H1 (cell line): ENCODE measurements around the gene SLC27A6. TPM values are rescaled to one million over a fixed set of nuclear protein-coding genes. Genes with fewer than 3 reads are reported as not detected.

Experiments used
- CTCF ChIA-PET: fragments of 300-600 bp; sonication (Branson Sonifier 250); formaldehyde crosslinking; loops from one replicate; lab custom pipeline; 2021; ENCODE audit not compliant: partially characterized antibody; lab: Charles Lee
- POLR2A ChIA-PET: fragments of 300-600 bp; sonication (Branson Sonifier 250); formaldehyde crosslinking; loops from one replicate; lab custom pipeline; 2021; ENCODE audit warnings: inconsistent platforms; ENCODE audit not compliant: partially characterized antibody; lab: Charles Lee
- DNase-seq, 2 experiments: peaks; one replicate each; pipeline versions ENCODE4 v3.0.0 to v3.0.0-alpha.2; 2010 to 2022; ENCODE audit warnings: low spot score in 2 of 2, low read depth in 1 of 2, mixed read lengths in 1 of 2
- FAIRE-seq: peaks from 2 replicates; lab custom pipeline; 2011; peaks lifted over from hg19 to GRCh38; lab: Jason Lieb, UNC
- H2AFZ ChIP-seq: 2 replicates; pipeline ENCODE4 v1.8.1; 2012; ENCODE audit warnings: low read length, inconsistent platforms
- H2AK5ac ChIP-seq: 2 replicates; pipeline ENCODE4 v1.6.1; 2013; ENCODE audit warnings: low read depth, low read length
- H2BK120ac ChIP-seq: replicated peaks from 2 replicates; pipeline ENCODE3; 2013; ENCODE audit warnings: low read depth, low read length, inconsistent platforms
- H2BK12ac ChIP-seq: 2 replicates; pipeline ENCODE4 v1.6.1; 2013; ENCODE audit warnings: low read depth, low read length
- H2BK15ac ChIP-seq: 2 replicates; pipeline ENCODE4 v1.6.1; 2013; ENCODE audit warnings: low read length
- H2BK20ac ChIP-seq: 2 replicates; pipeline ENCODE4 v1.6.1; 2013; ENCODE audit warnings: low read length
- H2BK5ac ChIP-seq: 2 replicates; pipeline ENCODE4 v1.6.1; 2013; ENCODE audit warnings: low read depth, low read length
- H3K14ac ChIP-seq: 2 replicates; pipeline ENCODE4 v1.6.1; 2013; ENCODE audit warnings: inconsistent platforms; ENCODE audit not compliant: insufficient read length
- H3K18ac ChIP-seq: 2 replicates; pipeline ENCODE4 v1.6.1; 2013; ENCODE audit warnings: low read length; ENCODE audit errors: extremely low read depth
- H3K23ac ChIP-seq: 2 replicates; pipeline ENCODE4 v1.6.1; 2013; ENCODE audit warnings: inconsistent platforms; ENCODE audit not compliant: insufficient read length
- H3K23me2 ChIP-seq: 2 replicates; pipeline ENCODE4 v1.6.1; 2013; ENCODE audit warnings: low read depth, low read length
- H3K27ac ChIP-seq: 2 replicates; pipeline ENCODE4 v1.6.1; 2011; ENCODE audit warnings: low read depth, low read length, inconsistent platforms
- H3K27me3 ChIP-seq, 4 experiments: replicated peaks in 1 of 4; 1 replicate in 1 of 4; 2 replicates in 3 of 4; pipeline versions ENCODE4 v1.6.1 to v1.8.1; 2011 to 2013; ENCODE audit warnings: low read length in 3 of 4, mild to moderate bottlenecking in 3 of 4, inconsistent platforms in 2 of 4, mixed read lengths in 2 of 4, moderate library complexity in 1 of 4; ENCODE audit not compliant: control insufficient read depth in 3 of 4, insufficient read depth in 3 of 4; ENCODE audit errors: extremely low read depth in 1 of 4
- H3K36me3 ChIP-seq, 4 experiments: 2 replicates each; pipeline versions ENCODE4 v1.6.1 to v1.8.1; 2011 to 2013; ENCODE audit warnings: mild to moderate bottlenecking in 4 of 4, low read length in 3 of 4, moderate library complexity in 2 of 4, control low read depth in 1 of 4, inconsistent platforms in 1 of 4; ENCODE audit not compliant: insufficient read depth in 4 of 4, control insufficient read depth in 2 of 4
- H3K4ac ChIP-seq: replicated peaks from 2 replicates; pipeline ENCODE3; 2013; ENCODE audit warnings: low read length, low read depth, mixed read lengths, inconsistent platforms; ENCODE audit not compliant: insufficient read length
- H3K4me1 ChIP-seq, 4 experiments: replicated peaks in 1 of 4; 1 replicate in 1 of 4; 2 replicates in 3 of 4; pipeline versions ENCODE4 v1.6.1 to v1.8.1; 2011 to 2013; ENCODE audit warnings: low read length in 3 of 4, inconsistent platforms in 2 of 4, mixed read lengths in 1 of 4; ENCODE audit not compliant: insufficient read depth in 4 of 4, control insufficient read depth in 3 of 4
- H3K4me2 ChIP-seq, 2 experiments: 2 replicates each; pipeline versions ENCODE4 v1.6.1 to v1.8.1; 2011 to 2013; ENCODE audit warnings: low read depth in 2 of 2, low read length in 2 of 2, control low read depth in 1 of 2, inconsistent platforms in 1 of 2, mild to moderate bottlenecking in 1 of 2; ENCODE audit not compliant: insufficient read depth in 1 of 2
- H3K4me3 ChIP-seq, 4 experiments: fragments of 200-600, 300-600 bp in 1 of 4; sonication (generic), shearing (Covaris generic), sonication (Bioruptor Twin) in 1 of 4; 2 replicates each; pipeline versions ENCODE4 v1.5.1 to v1.8.1; 2011 to 2016; ENCODE audit warnings: low read length in 4 of 4, low read depth in 3 of 4, control low read depth in 2 of 4, inconsistent platforms in 2 of 4, mild to moderate bottlenecking in 2 of 4, mixed read lengths in 1 of 4, moderate library complexity in 1 of 4; ENCODE audit not compliant: insufficient read depth in 2 of 4; ENCODE audit errors: extremely low read depth in 1 of 4
- H3K56ac ChIP-seq: replicated peaks from 2 replicates; pipeline ENCODE3; 2013; ENCODE audit warnings: low read depth, mild to moderate bottlenecking, mixed read lengths, low read length, inconsistent platforms; ENCODE audit not compliant: insufficient read length
- H3K79me1 ChIP-seq: 2 replicates; pipeline ENCODE4 v1.6.1; 2013; ENCODE audit warnings: low read depth, low read length, control low read depth
- H3K79me2 ChIP-seq, 2 experiments: 2 replicates each; pipeline versions ENCODE4 v1.6.1 to v1.8.1; 2012 to 2013; ENCODE audit warnings: low read length in 2 of 2, mild to moderate bottlenecking in 2 of 2, inconsistent platforms in 1 of 2; ENCODE audit not compliant: insufficient read depth in 2 of 2, control insufficient read depth in 1 of 2
- H3K9ac ChIP-seq, 4 experiments: replicated peaks in 1 of 4; 1 replicate in 1 of 4; 2 replicates in 3 of 4; pipeline versions ENCODE4 v1.6.1 to v1.8.1; 2011 to 2013; ENCODE audit warnings: low read depth in 3 of 4, low read length in 3 of 4, control low read depth in 2 of 4, mild to moderate bottlenecking in 2 of 4, moderate library complexity in 2 of 4, inconsistent platforms in 1 of 4; ENCODE audit errors: extremely low read depth in 1 of 4
- H3K9me3 ChIP-seq, 2 experiments: 2 replicates each; pipeline versions ENCODE4 v1.6.1 to v1.8.1; 2012 to 2013; ENCODE audit warnings: mild to moderate bottlenecking in 2 of 2, moderate library complexity in 2 of 2, control low read depth in 1 of 2, inconsistent platforms in 1 of 2, low read depth in 1 of 2, low read length in 1 of 2, mixed read lengths in 1 of 2; ENCODE audit not compliant: insufficient read depth in 2 of 2
- H4K20me1 ChIP-seq, 2 experiments: replicated peaks in 1 of 2; 2 replicates each; pipeline versions ENCODE3 to v1.8.1; 2011 to 2013; ENCODE audit warnings: inconsistent platforms in 2 of 2, low read length in 2 of 2, mild to moderate bottlenecking in 1 of 2; ENCODE audit not compliant: insufficient read depth in 2 of 2, control insufficient read depth in 1 of 2
- H4K5ac ChIP-seq: 2 replicates; pipeline ENCODE4 v1.6.1; 2013; ENCODE audit warnings: low read length, low read depth, mixed read lengths, inconsistent platforms; ENCODE audit not compliant: insufficient read length
- H4K8ac ChIP-seq: 2 replicates; pipeline ENCODE4 v1.8.0; 2013; ENCODE audit warnings: mild to moderate bottlenecking, moderate library complexity, low read length, inconsistent platforms; ENCODE audit not compliant: insufficient read depth; ENCODE audit errors: extremely low read depth
- H4K91ac ChIP-seq: replicated peaks from 2 replicates; pipeline ENCODE3; 2013; ENCODE audit warnings: low read length, mixed read lengths, inconsistent platforms; ENCODE audit not compliant: insufficient read length
- POLR2A ChIP-seq, 2 experiments: IDR thresholded peaks; 1 replicate in 1 of 2; 2 replicates in 1 of 2; pipeline ENCODE4 v1.6.1; 2011; ENCODE audit warnings: low read depth in 2 of 2, low read length in 2 of 2, mild to moderate bottlenecking in 2 of 2; ENCODE audit errors: control extremely low read depth in 1 of 2
- POLR2AphosphoS5 ChIP-seq: IDR thresholded peaks from 2 replicates; pipeline ENCODE4 v1.6.1; 2011; ENCODE audit warnings: low read depth, low read length
- WGBS, 2 experiments: shearing (Covaris generic) in 1 of 2; methylation state at CpG; one replicate each; pipeline versions ENCODE4 v1.1.6 to v1.1.7; 2013 to 2015; ENCODE audit warnings: low lambda C conversion rate in 2 of 2, mixed read lengths in 2 of 2, inconsistent platforms in 1 of 2, low coverage in 1 of 2, missing lambda C conversion rate in 1 of 2; ENCODE audit not compliant: insufficient replicate concordance in 2 of 2, insufficient coverage in 1 of 2, insufficient read length in 1 of 2; ENCODE audit errors: extremely low coverage in 1 of 2, missing lambda C conversion rate in 1 of 2; 5-methylcytosine and 5-hydroxymethylcytosine counted together
- polyA plus RNA-seq, 7 experiments: library from polyadenylated mRNA; depleted of rRNA in 3 of 7; stranded (reverse) in 5 of 7; unstranded in 2 of 7; fragments of >200 nt in 5 of 7; fragments of 200-250 nt in 2 of 7; gene quantifications; 1 replicate in 5 of 7; 2 replicates in 1 of 7; 4 replicates in 1 of 7; pipeline versions ENCODE4 v1.2.1 to v1.2.3, GENCODE V29; 2011 to 2013; ENCODE audit warnings: missing spikeins in 2 of 7, mixed read lengths in 2 of 7
- total RNA-seq: library from RNA; stranded (reverse); fragmentation: NEBNext Ultra II Directional; extraction: Animal tissue kit (Norgen Biotek cat#: 25700); gene quantifications from 2 replicates; pipeline ENCODE4 v1.2.1, GENCODE V29; 2021

Gene SLC27A6
- total and polyA plus RNA-seq, 2 of the 8 experiments (the other 6 are each of a cell fraction or from before 2014, with no cell fraction given): 4.0 to 4.7 TPM

GRCh38 chr5:128925973-128926372 lies 39.3 kb upstream of the SLC27A6 start:
- ChIA-PET CTCF (interaction anchor here (0.9 to 1.4 kb wide), 2 partner anchors 22 to 172 kb away, joined by 3 read pairs; no protein-coding TSS in a partner anchor), POLR2A (no interaction called here)
- Histone ChIP-seq H3K4me3 (no peak overlapping the region), H3K27ac (no peak overlapping the region), H2BK12ac (no peak overlapping the region), H4K91ac (no peak overlapping the region), H3K4me2 (no peak overlapping the region), H3K56ac (no peak overlapping the region), H3K36me3 (no peaks in the 10 kb centered on the region; a peak in 1 of 8 replicates), H4K5ac (no peak overlapping the region), H2BK5ac (no peak overlapping the region), H3K4ac (no peak overlapping the region), H3K14ac (no peak overlapping the region), H2AK5ac (no peak overlapping the region), H3K27me3 (no peaks in the 10 kb centered on the region), H3K23ac (no peak overlapping the region), H2BK20ac (no peak overlapping the region), H3K79me2 (no peaks in the 10 kb centered on the region), H3K79me1 (no peaks in the 10 kb centered on the region), H3K23me2 (no peaks in the 10 kb centered on the region), H3K4me1 (no peaks in the 10 kb centered on the region), H4K8ac (no peak overlapping the region), H2BK120ac (no peak overlapping the region), H3K18ac (no peak overlapping the region), H3K9ac (no peak overlapping the region), H3K9me3 (no peaks in the 10 kb centered on the region), H2AFZ (no peak overlapping the region), H2BK15ac (no peak overlapping the region), H4K20me1 (no peaks in the 10 kb centered on the region)
- WGBS, 2 experiments: 89% methylated on average over 4 of the region's 4 CpGs; no CpG with 5 or more reads in 1 of the 2 experiments
- FAIRE-seq (no peak), DNase-seq (no peak)
- TF ChIP-seq POLR2A (IDR thresholded peaks at IDR 0.05; ENCODE audit: control extremely low read depth in 1 of 2, low read depth in 2 of 2, low read length in 2 of 2) (no peak), POLR2AphosphoS5 (no peak)
